ENCODE measurements around the gene CD300LG.
"Not testable (repeated sequence)": the region's sequence is repeated elsewhere in the genome, so short reads cannot be mapped to it uniquely, and the experiment has no call there.

The CD300LG gene

GRCh38 chr17:43880420-43880991, 33.5 kb downstream of the CD300LG start:
- DNase-seq: peak in 4 of 6 experiments; percentile 11 to 32 (median 13)

DNA sequence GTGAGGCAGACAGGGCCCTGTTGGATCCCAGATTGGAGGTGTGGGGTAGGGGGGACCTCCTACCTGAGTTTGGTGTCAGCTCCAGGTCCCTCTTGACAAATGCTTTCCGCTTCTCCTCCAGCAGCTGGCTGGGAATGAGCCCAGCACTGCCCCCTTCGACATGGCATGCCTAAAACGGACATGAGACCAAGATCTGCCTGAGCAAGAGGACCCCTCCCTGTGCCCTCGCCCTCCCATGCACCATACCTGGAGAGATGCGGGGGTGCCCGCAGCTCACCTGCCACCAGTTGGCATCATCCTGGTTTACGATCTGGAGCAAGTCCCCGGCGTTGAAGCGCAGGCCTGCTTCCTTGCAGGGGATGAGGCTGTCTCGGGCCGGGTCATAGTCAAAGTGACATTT, 34.2 kb downstream of the CD300LG start:
- no peak for DNase-seq

DNA sequence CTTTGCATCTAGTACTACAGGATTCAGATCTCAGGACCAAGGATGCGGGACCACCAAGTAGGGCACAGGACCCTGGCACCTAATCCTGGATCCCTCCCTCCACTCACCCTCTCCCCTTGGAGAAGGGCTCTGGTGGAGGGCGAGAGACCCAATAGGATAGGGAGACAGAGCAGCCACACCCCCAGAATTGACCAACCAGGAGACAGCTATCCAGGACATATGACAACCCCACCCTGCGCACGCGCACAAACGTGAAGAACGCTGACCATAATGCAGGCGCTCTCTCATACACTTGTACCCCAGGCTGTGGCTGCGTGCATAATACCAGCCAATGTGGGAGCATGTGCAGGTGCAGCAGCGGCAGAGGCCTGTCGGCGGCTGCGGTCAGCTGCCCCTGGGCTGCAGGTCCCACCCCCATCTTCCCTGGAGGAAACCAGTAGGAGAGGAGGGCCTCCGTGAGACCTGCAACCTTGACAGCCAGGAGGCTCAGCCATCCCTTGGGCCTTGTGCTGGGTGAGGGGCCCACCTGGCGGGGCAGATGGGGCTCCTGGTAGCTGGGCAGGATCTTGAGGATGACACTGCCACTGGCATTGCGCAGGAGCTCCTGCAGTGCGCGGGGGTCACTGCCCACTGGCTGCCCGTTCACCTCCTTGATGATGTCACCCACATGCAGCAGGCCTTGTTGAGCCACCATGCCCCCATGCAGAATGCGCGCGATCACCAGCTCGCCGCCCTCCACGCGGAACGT, 35.0 kb downstream of the CD300LG start:
- DNase-seq: no peak

GRCh38 chr17:43882761-43883415, 35.9 kb downstream of the CD300LG start:
- no peak for DNase-seq

- no peak for DNase-seq
Observed at GRCh38 chr17:43888548-43888947, 41.6 kb downstream of the CD300LG start.

- DNase-seq: no peak
Observed at GRCh38 chr17:43890240-43890639, 43.3 kb downstream of the CD300LG start.

DNA sequence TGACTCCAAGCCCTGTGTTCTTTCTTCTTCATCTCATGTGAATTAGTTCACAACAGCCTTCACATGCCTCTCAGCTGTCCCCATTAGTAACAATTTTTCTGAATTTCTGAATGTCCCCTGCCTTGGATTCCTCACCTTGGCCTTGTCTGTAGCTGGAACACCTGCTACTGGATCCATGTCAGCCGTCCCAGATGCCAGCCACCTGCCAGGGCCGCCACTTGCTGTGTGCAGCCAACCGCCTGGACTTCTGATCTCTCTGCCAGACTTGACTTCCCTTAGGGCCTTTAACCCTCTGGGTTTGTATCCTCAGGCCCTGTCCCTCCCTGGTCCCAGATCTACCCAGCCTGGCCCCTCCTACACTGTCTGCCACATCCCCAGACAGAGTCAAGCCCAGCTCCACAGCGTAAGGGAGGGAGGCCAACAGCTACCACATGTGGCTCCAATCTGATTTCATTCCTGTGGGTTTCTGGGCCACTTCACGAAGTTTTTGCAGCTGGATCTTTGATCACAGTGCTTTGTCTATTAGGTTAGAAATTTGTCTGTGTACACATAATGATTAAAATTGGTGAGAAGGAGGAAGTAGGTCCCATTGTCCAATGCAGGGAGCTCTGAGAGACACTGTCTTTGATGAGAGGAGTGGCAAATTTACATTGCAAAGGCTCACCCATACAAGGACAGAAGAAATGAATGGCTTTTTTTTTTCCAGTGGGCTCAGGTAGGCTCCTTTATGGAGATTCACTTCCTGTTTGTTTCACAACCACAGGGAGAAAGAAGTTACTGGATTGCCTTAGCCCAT, 45.1 kb downstream of the CD300LG start:
- no peak for DNase-seq

DNA sequence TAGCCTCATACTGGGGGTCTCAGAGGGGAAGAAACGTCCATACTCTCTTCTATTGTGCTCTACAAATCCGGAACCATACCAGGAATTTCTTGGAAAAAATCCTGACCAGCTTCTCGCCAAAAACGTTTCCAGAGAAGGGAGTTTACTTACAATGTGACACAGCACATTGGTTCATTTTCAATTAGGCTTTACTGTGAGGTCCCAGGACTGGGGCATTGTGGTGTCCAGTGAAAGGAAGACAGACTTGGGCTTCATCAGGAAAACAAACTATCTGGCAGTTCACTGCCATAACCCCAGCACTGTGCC, 45.6 kb downstream of the CD300LG start:
- no peak for DNase-seq

DNA sequence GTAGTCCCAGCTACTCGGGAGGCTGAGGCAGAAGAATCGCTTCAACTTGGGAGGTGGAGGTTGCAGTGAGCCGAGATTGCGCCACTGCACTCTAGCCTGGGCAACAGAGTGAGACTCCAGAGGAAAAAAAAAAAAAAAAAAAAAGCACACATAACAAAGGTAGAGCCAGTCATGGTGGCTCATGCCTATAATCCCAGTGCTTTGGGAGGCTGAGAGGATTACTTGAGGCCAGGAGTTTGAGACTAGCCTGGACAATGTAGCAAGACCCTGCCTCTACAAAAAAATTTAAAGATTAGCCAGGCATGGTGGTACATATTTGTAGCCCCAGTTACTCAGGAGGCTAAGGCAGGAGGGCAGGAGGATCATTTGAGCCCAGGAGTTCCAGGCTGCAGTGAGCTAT, 47.5 kb downstream of the CD300LG start:
- DNase-seq: not testable (repeated sequence)

- DNase-seq: no peak
Observed at GRCh38 chr17:43897831-43898230, 50.9 kb downstream of the CD300LG start.

- no peak for DNase-seq
Observed at GRCh38 chr17:43898446-43898845, 51.5 kb downstream of the CD300LG start.

- DNase-seq: peak; percentile 67 to 82 (median 76)
Observed at GRCh38 chr17:43900183-43900857, 53.3 kb downstream of the CD300LG start.

DNA sequence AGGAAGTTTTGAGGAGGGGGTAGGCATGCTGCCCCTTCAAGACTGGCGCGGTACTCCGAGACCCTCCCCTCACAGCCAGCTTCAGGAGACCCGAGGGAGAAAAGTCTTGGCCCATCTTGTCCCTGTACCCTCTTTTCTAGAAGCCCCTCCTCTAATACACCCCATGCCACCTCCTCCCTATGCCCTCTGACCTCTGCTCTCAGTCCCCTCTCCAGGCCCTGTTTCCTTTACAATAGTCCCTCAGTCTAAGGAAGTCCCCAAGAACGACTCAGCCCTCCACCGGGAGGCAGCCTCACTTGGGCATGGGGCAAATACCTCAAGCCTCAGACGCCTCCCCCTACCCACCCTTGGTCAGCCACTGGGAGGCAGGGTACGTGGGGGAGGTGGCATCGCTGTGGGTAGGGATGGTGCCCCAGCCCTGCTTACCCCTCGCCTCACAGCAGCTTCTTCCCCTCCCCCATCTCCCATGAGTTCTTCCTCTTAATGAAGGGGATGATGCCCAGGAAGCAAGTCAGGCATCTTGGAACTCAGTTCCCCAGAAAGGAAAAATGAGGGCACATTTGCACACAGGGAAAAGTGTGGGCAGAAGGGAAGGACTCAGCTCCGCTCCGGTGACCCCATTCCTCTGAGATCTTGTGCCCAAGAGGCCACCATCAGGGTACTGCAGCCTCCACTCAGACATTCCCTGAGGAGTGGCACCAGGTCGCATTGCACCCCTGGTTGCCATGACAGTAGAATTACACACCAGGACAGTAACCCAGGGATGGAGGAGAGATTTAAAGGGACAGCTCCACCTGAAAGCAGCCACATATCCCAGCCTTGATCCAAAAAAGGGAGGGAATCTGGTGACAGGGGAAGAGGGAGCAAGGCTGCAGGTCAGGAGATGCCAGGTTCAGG, 54.1 kb downstream of the CD300LG start:
- no peak for DNase-seq

GRCh38 chr17:43901861-43902589, 55.0 kb downstream of the CD300LG start:
- DNase-seq: no peak

GRCh38 chr17:43905400-43905984, 58.5 kb downstream of the CD300LG start:
- no peak for DNase-seq

DNA sequence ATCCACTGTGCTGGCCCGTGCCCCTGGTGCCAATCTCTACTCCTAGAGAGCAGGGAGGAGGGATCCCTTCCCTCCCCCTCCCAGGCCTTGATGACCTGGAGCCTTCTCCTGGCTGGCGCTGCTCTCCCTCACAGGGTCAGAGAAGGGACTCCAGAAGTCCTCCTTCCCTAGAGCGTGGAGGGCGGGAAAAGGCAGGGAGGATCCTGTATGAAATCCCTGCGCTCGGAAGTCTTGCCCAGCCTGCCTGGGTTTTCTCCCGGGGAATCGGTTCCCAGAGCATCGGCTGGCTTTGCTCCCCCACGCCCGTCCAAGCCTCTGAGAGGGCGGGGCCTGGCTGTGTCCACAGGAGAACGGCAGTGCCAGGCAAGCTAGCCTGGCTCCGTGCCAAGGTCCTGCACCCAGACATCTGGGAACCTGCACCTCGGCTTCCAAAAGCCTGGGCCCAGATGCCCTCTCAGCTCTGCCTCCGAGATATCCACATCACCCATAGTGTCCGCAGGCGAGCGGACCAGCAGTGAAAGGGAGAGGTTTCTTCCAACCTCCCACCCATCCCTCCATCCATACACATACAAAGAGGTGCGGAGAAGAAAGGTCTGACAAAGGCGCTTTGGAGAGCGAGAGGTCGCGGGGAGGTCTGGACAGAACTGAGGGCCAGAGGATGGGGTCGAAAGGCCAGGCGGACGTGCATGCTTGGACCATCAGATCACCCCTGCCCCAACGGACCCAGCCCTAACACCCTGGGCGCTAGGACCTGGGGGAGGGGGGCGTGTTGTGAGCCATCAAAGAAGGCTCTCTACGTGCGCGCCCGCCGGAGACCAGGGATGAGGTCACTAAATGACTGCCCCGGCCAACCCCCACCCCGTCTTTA, 59.2 kb downstream of the CD300LG start:
- DNase-seq: peak; percentile 16 to 55 (median 39)

DNA sequence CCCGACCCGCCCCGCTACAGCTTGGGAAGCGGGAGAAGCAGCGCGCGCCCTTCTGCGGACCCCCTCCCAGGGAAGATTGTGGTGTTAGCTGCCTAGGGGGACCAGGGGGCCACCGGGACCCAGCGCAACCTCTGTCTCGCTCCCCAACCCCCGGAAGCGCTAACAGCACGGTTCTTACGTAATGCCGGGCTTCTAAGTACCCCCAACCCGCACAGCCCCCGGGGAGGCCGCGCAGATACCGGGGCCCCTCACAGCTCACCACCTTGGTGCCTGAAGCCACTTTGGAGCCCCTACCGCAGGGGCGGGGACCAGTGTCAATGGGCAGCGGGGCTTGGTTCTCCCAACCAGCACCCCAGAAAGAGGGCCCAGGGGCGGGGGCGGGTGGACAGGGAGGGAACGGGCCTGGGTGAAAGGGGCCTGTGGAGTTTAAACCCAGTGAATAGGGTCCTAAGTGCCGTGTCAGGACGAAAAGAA, 60.0 kb downstream of the CD300LG start:
- DNase-seq: peak; percentile 14 to 62 (median 39)

- peak; percentile 50 to 81 (median 62) for DNase-seq
Observed at GRCh38 chr17:43907425-43907981, 60.5 kb downstream of the CD300LG start, which contains the start of gene MPP2. MPP2 (minus strand) TSS chr17:43907536; CDS start chr17:43904460, 3,076 bp downstream.

Measured in stimulated activated naive CD4-positive, alpha-beta T cell (primary cell).